Measurements from ENCODE around the gene FCER1A. TPM values are rescaled to one million over a fixed set of nuclear protein-coding genes. Genes with fewer than 3 reads are reported as not detected.

Gene FCER1A
- total and polyA plus RNA-seq, 4 donors: 0.05 to 6.3 (median 0.92) TPM; not detected in 1

GRCh38 chr1:159318784-159319551, 16.8 kb downstream of the FCER1A start:
- H3K27ac ChIP-seq (ENCODE audit: low read depth in 1 of 2, low read length in 1 of 2): no peak overlapping the region
- no peak for ATAC-seq (ENCODE audit: insufficient read depth, low FRiP score)
- H3K27me3 ChIP-seq (ENCODE audit: control insufficient read depth in 3 of 3, insufficient read depth in 3 of 3, low read length in 2 of 3): no peaks in the 10 kb centered on the region
- no peaks in the 10 kb centered on the region for H3K36me3 ChIP-seq (ENCODE audit: control insufficient read depth in 4 of 4, insufficient read depth in 4 of 4, low read length in 4 of 4)
- peaks cover 0 to 2% (median 0%) of the 10 kb centered on the region in 4 donors for H3K9me3 ChIP-seq (ENCODE audit: control insufficient read depth in 4 of 4, insufficient read depth in 3 of 4, low read length in 3 of 4)
- H3K9ac ChIP-seq (ENCODE audit: insufficient read depth in 1 of 2, low read length in 2 of 2): no peak overlapping the region
- H3K4me1 ChIP-seq (ENCODE audit: control insufficient read depth in 5 of 5, insufficient read depth in 5 of 5, low read length in 5 of 5): no peaks in the 10 kb centered on the region
- WGBS, 2 donors: 61 to 66% methylated on average over 8 of the region's 8 CpGs
- no peak overlapping the region for H3K4me3 ChIP-seq
- no peak for DNase-seq
- TF ChIP-seq, protein P1, sequence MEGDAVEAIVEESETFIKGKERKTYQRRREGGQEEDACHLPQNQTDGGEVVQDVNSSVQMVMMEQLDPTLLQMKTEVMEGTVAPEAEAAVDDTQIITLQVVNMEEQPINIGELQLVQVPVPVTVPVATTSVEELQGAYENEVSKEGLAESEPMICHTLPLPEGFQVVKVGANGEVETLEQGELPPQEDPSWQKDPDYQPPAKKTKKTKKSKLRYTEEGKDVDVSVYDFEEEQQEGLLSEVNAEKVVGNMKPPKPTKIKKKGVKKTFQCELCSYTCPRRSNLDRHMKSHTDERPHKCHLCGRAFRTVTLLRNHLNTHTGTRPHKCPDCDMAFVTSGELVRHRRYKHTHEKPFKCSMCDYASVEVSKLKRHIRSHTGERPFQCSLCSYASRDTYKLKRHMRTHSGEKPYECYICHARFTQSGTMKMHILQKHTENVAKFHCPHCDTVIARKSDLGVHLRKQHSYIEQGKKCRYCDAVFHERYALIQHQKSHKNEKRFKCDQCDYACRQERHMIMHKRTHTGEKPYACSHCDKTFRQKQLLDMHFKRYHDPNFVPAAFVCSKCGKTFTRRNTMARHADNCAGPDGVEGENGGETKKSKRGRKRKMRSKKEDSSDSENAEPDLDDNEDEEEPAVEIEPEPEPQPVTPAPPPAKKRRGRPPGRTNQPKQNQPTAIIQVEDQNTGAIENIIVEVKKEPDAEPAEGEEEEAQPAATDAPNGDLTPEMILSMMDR (IDR thresholded peaks at IDR 0.05; ENCODE audit: control extremely low read depth, extremely low read depth): no peak

DNA sequence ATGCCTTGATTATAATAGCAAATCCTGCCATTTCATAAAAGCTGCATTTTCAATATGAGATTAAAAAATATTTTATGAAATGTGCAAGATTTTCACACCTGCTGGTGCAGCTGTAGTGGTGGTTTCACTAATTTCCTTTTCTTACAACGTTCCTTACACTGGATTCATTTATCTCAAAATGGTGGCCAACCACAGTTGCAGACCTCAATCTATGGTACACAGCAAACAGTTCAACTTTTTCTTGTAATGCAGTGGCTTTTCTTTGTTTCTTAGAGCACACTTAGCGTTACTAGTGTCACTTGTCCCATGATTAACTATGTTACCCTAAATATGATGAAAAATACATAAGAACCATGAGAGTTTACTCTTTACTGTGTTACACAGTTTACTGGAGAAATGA, 32.7 kb downstream of the FCER1A start:
- WGBS, 2 donors: 60 to 67% methylated on average over 2 of the region's 2 CpGs
- ATAC-seq (ENCODE audit: insufficient read depth, low FRiP score): no peak
- H3K9ac ChIP-seq (ENCODE audit: insufficient read depth in 1 of 2, low read length in 2 of 2): no peak overlapping the region

DNA sequence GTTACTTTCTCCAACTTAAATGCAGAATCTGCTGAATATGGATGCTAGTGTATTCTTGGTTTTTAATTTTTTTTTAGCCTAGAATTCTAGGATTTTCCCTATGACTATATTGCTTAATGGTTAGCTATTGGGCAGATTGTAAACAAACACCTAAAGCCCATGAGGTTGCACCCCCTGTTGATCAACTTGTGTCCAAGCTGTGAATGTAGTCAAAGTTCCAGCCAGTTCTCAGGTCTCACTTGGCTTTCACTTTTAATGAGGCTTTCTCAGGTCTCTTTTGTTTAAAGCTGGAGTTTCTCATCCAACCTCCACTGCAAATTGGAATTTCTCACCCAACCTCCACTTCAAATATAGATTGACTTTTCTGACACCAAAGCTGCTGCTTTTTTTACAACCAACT, 35.9 kb downstream of the FCER1A start:
- H3K9me3 ChIP-seq (ENCODE audit: control insufficient read depth in 4 of 4, insufficient read depth in 3 of 4, low read length in 3 of 4): no peaks in the 10 kb centered on the region
- no peak overlapping the region for H3K4me3 ChIP-seq
- no peak for DNase-seq
- no peak overlapping the region for H3K9ac ChIP-seq (ENCODE audit: insufficient read depth in 1 of 2, low read length in 2 of 2)
- no peaks in the 10 kb centered on the region for H3K27me3 ChIP-seq (ENCODE audit: control insufficient read depth in 3 of 3, insufficient read depth in 3 of 3, low read length in 2 of 3)
- no peaks in the 10 kb centered on the region for H3K36me3 ChIP-seq (ENCODE audit: control insufficient read depth in 4 of 4, insufficient read depth in 4 of 4, low read length in 4 of 4)
- no peak for ATAC-seq (ENCODE audit: insufficient read depth, low FRiP score)
- no peaks in the 10 kb centered on the region for H3K4me1 ChIP-seq (ENCODE audit: control insufficient read depth in 5 of 5, insufficient read depth in 5 of 5, low read length in 5 of 5)
- TF ChIP-seq, protein P1 (IDR thresholded peaks at IDR 0.05; ENCODE audit: control extremely low read depth, extremely low read depth): no peak
- H3K27ac ChIP-seq (ENCODE audit: low read depth in 1 of 2, low read length in 1 of 2): no peak overlapping the region

More for the DNA sequence above, 32.7 kb downstream of the FCER1A start:
- no peak overlapping the region for H3K4me3 ChIP-seq
- DNase-seq: no peak
- H3K27me3 ChIP-seq (ENCODE audit: control insufficient read depth in 3 of 3, insufficient read depth in 3 of 3, low read length in 2 of 3): no peaks in the 10 kb centered on the region
- H3K4me1 ChIP-seq (ENCODE audit: control insufficient read depth in 5 of 5, insufficient read depth in 5 of 5, low read length in 5 of 5): no peaks in the 10 kb centered on the region
- TF ChIP-seq, protein P1 (IDR thresholded peaks at IDR 0.05; ENCODE audit: control extremely low read depth, extremely low read depth): no peak
- peaks cover 0 to 2% (median 0%) of the 10 kb centered on the region in 4 donors for H3K9me3 ChIP-seq (ENCODE audit: control insufficient read depth in 4 of 4, insufficient read depth in 3 of 4, low read length in 3 of 4)
- H3K27ac ChIP-seq (ENCODE audit: low read depth in 1 of 2, low read length in 1 of 2): no peak overlapping the region
- no peaks in the 10 kb centered on the region for H3K36me3 ChIP-seq (ENCODE audit: control insufficient read depth in 4 of 4, insufficient read depth in 4 of 4, low read length in 4 of 4)

Data from lung (tissue), 12 donors.